Measurements from ENCODE around the gene NEBL. TPM values are rescaled to one million over a fixed set of nuclear protein-coding genes. Genes with fewer than 3 reads are reported as not detected.

NEBL gene
- total RNA-seq, 2 donors from 2014 or later = 15.5 to 17.9 TPM

GRCh38 chr10:20746856-20747255 lies 150.3 kb downstream of the NEBL start:
- ATAC-seq (no peak), DNase-seq (no peak)
- intact Hi-C loops (cut with DNase I, micrococcal nuclease) = no loop called here

GRCh38 chr10:20745556-20746375 lies 151.3 kb downstream of the NEBL start:
- intact Hi-C loops (cut with DNase I, micrococcal nuclease) = no loop called here
- no peak for DNase-seq

GRCh38 chr10:20744821-20745220 lies 152.3 kb downstream of the NEBL start:
- DNase-seq = no peak
- intact Hi-C loops (cut with DNase I, micrococcal nuclease) = no loop called here
- no peak for ATAC-seq

More at GRCh38 chr10:20745556-20746375, 151.3 kb downstream of the NEBL start:
- no peak for ATAC-seq

- intact Hi-C loops (cut with DNase I, micrococcal nuclease) = no loop called here
- ATAC-seq = no peak
- DNase-seq = no peak
Observed at GRCh38 chr10:20743942-20744341, 153.2 kb downstream of the NEBL start.

- ATAC-seq (no peak), DNase-seq (no peak)
- intact Hi-C loops (cut with DNase I, micrococcal nuclease) = no loop called here
Observed at GRCh38 chr10:20742737-20743541, 154.2 kb downstream of the NEBL start.

- intact Hi-C loops (cut with DNase I, micrococcal nuclease) = no loop called here
- no peak for ATAC-seq
- no peak for DNase-seq
Observed at GRCh38 chr10:20740120-20740519, 157.0 kb downstream of the NEBL start.

- intact Hi-C loops (cut with DNase I, micrococcal nuclease) = no loop called here
- ATAC-seq (peak; percentile 97), DNase-seq (no peak)
Observed at GRCh38 chr10:20737107-20737506, 160.0 kb downstream of the NEBL start.

Measured in left colon (tissue), 2 donors.